ENCODE measurements around the gene SHISA4.
"Not testable (repeated sequence)": the region's sequence is repeated elsewhere in the genome, so short reads cannot be mapped to it uniquely, and the experiment has no call there.

Gene SHISA4

GRCh38 chr1:201899683-201900429, 11.2 kb downstream of the SHISA4 start:
- no peak for DNase-seq (ENCODE audit: low spot score)

- no peak for DNase-seq (ENCODE audit: low spot score)
These were observed 11.8 kb downstream of the SHISA4 start for GRCh38 chr1:201900476-201900875.

- not testable (repeated sequence) for DNase-seq (ENCODE audit: low spot score)
These were observed 12.3 kb downstream of the SHISA4 start for GRCh38 chr1:201901036-201901435.

GRCh38 chr1:201902198-201902597, 13.5 kb downstream of the SHISA4 start:
- peak; percentile 71 for DNase-seq (ENCODE audit: low spot score)

- DNase-seq (ENCODE audit: low spot score), result peak; percentile 74
These were observed 14.4 kb downstream of the SHISA4 start for GRCh38 chr1:201903135-201903534.

GRCh38 chr1:201904579-201904978, 15.9 kb downstream of the SHISA4 start:
- peak; percentile 87 for DNase-seq (ENCODE audit: low spot score)

- no peak for DNase-seq (ENCODE audit: low spot score)
These were observed 16.7 kb downstream of the SHISA4 start for GRCh38 chr1:201905234-201905890.

GRCh38 chr1:201906336-201906735, 17.6 kb downstream of the SHISA4 start:
- DNase-seq (ENCODE audit: low spot score), result no peak

- DNase-seq (ENCODE audit: low spot score), result no peak
These were observed 18.9 kb downstream of the SHISA4 start for GRCh38 chr1:201907621-201908020.

- no peak for DNase-seq (ENCODE audit: low spot score)
These were observed 23.3 kb downstream of the SHISA4 start for GRCh38 chr1:201911826-201912571.

GRCh38 chr1:201912832-201913231, 24.1 kb downstream of the SHISA4 start:
- no peak for DNase-seq (ENCODE audit: low spot score)

- no peak for DNase-seq (ENCODE audit: low spot score)
These were observed 25.9 kb downstream of the SHISA4 start for GRCh38 chr1:201914456-201915235.

GRCh38 chr1:201916649-201917249, 28.1 kb downstream of the SHISA4 start:
- DNase-seq (ENCODE audit: low spot score), result peak; percentile 82

- DNase-seq (ENCODE audit: low spot score), result peak; percentile 81
These were observed 28.8 kb downstream of the SHISA4 start for GRCh38 chr1:201917362-201918033.

- DNase-seq (ENCODE audit: low spot score), result no peak
These were observed 29.6 kb downstream of the SHISA4 start for GRCh38 chr1:201918343-201918742.

GRCh38 chr1:201921952-201922558, 33.4 kb downstream of the SHISA4 start:
- DNase-seq (ENCODE audit: low spot score), result no peak

GRCh38 chr1:201925301-201925567, 36.5 kb downstream of the SHISA4 start:
- no peak for DNase-seq (ENCODE audit: low spot score)

- DNase-seq (ENCODE audit: low spot score), result no peak
These were observed 37.4 kb downstream of the SHISA4 start for GRCh38 chr1:201925981-201926645.

GRCh38 chr1:201928266-201928665, 39.6 kb downstream of the SHISA4 start:
- no peak for DNase-seq (ENCODE audit: low spot score)

GRCh38 chr1:201930137-201930536, 41.4 kb downstream of the SHISA4 start:
- DNase-seq (ENCODE audit: low spot score), result no peak

Data from hepatic stellate cell (primary cell).